GM23248 (cell line): ENCODE data around the gene MBD2.

Experiments
- EZH2 ChIP-seq: fragments of 200-600 bp; sonication (generic); IDR thresholded peaks from 2 replicates; pipeline ENCODE4 v1.6.1; 2018; ENCODE audit warnings: antibody characterized with exemption, mild to moderate bottlenecking; ENCODE audit not compliant: insufficient read depth, poor library complexity, severe bottlenecking
- EZH2phosphoT487 ChIP-seq: fragments of 200-600 bp; sonication (generic); IDR thresholded peaks from 2 replicates; pipeline ENCODE4 v1.6.1; 2018; ENCODE audit warnings: antibody characterized with exemption, moderate library complexity, mild to moderate bottlenecking, low read depth; ENCODE audit not compliant: insufficient read depth

GRCh38 chr18:54239601-54240000 lies 15.1 kb upstream of the MBD2 start:
- TF ChIP-seq EZH2 = no peak
- TF ChIP-seq EZH2phosphoT487 = no peak
